H1 (cell line): Measurements from ENCODE around the gene ADCY7. TPM values are rescaled to one million over a fixed set of nuclear protein-coding genes. Genes with fewer than 3 reads are reported as not detected.
"Not testable (repeated sequence)": the region's sequence is repeated elsewhere in the genome, so short reads cannot be mapped to it uniquely, and the experiment has no call there.

Experiments used
- CTCF ChIA-PET: fragments of 300-600 bp; sonication (Branson Sonifier 250); formaldehyde crosslinking; loops from one replicate; lab custom pipeline; 2021; ENCODE audit not compliant: partially characterized antibody; lab: Charles Lee
- POLR2A ChIA-PET: fragments of 300-600 bp; sonication (Branson Sonifier 250); formaldehyde crosslinking; loops from one replicate; lab custom pipeline; 2021; ENCODE audit warnings: inconsistent platforms; ENCODE audit not compliant: partially characterized antibody; lab: Charles Lee
- DNase-seq, 2 experiments: peaks; one replicate each; pipeline versions ENCODE4 v3.0.0 to v3.0.0-alpha.2; 2010 to 2022; ENCODE audit warnings: low spot score in 2 of 2, low read depth in 1 of 2, mixed read lengths in 1 of 2
- FAIRE-seq: peaks from 2 replicates; lab custom pipeline; 2011; peaks lifted over from hg19 to GRCh38; lab: Jason Lieb, UNC
- H2AFZ ChIP-seq: 2 replicates; pipeline ENCODE4 v1.8.1; 2012; ENCODE audit warnings: low read length, inconsistent platforms
- H2AK5ac ChIP-seq: 2 replicates; pipeline ENCODE4 v1.6.1; 2013; ENCODE audit warnings: low read depth, low read length
- H2BK120ac ChIP-seq: replicated peaks from 2 replicates; pipeline ENCODE3; 2013; ENCODE audit warnings: low read depth, low read length, inconsistent platforms
- H2BK12ac ChIP-seq: 2 replicates; pipeline ENCODE4 v1.6.1; 2013; ENCODE audit warnings: low read depth, low read length
- H2BK15ac ChIP-seq: 2 replicates; pipeline ENCODE4 v1.6.1; 2013; ENCODE audit warnings: low read length
- H2BK20ac ChIP-seq: 2 replicates; pipeline ENCODE4 v1.6.1; 2013; ENCODE audit warnings: low read length
- H2BK5ac ChIP-seq: 2 replicates; pipeline ENCODE4 v1.6.1; 2013; ENCODE audit warnings: low read depth, low read length
- H3K14ac ChIP-seq: 2 replicates; pipeline ENCODE4 v1.6.1; 2013; ENCODE audit warnings: inconsistent platforms; ENCODE audit not compliant: insufficient read length
- H3K18ac ChIP-seq: 2 replicates; pipeline ENCODE4 v1.6.1; 2013; ENCODE audit warnings: low read length; ENCODE audit errors: extremely low read depth
- H3K23ac ChIP-seq: 2 replicates; pipeline ENCODE4 v1.6.1; 2013; ENCODE audit warnings: inconsistent platforms; ENCODE audit not compliant: insufficient read length
- H3K23me2 ChIP-seq: 2 replicates; pipeline ENCODE4 v1.6.1; 2013; ENCODE audit warnings: low read depth, low read length
- H3K27ac ChIP-seq: 2 replicates; pipeline ENCODE4 v1.6.1; 2011; ENCODE audit warnings: low read depth, low read length, inconsistent platforms
- H3K27me3 ChIP-seq, 4 experiments: replicated peaks in 1 of 4; 1 replicate in 1 of 4; 2 replicates in 3 of 4; pipeline versions ENCODE4 v1.6.1 to v1.8.1; 2011 to 2013; ENCODE audit warnings: low read length in 3 of 4, mild to moderate bottlenecking in 3 of 4, inconsistent platforms in 2 of 4, mixed read lengths in 2 of 4, moderate library complexity in 1 of 4; ENCODE audit not compliant: control insufficient read depth in 3 of 4, insufficient read depth in 3 of 4; ENCODE audit errors: extremely low read depth in 1 of 4
- H3K36me3 ChIP-seq, 4 experiments: 2 replicates each; pipeline versions ENCODE4 v1.6.1 to v1.8.1; 2011 to 2013; ENCODE audit warnings: mild to moderate bottlenecking in 4 of 4, low read length in 3 of 4, moderate library complexity in 2 of 4, control low read depth in 1 of 4, inconsistent platforms in 1 of 4; ENCODE audit not compliant: insufficient read depth in 4 of 4, control insufficient read depth in 2 of 4
- H3K4ac ChIP-seq: replicated peaks from 2 replicates; pipeline ENCODE3; 2013; ENCODE audit warnings: low read length, low read depth, mixed read lengths, inconsistent platforms; ENCODE audit not compliant: insufficient read length
- H3K4me1 ChIP-seq, 4 experiments: replicated peaks in 1 of 4; 1 replicate in 1 of 4; 2 replicates in 3 of 4; pipeline versions ENCODE4 v1.6.1 to v1.8.1; 2011 to 2013; ENCODE audit warnings: low read length in 3 of 4, inconsistent platforms in 2 of 4, mixed read lengths in 1 of 4; ENCODE audit not compliant: insufficient read depth in 4 of 4, control insufficient read depth in 3 of 4
- H3K4me2 ChIP-seq, 2 experiments: 2 replicates each; pipeline versions ENCODE4 v1.6.1 to v1.8.1; 2011 to 2013; ENCODE audit warnings: low read depth in 2 of 2, low read length in 2 of 2, control low read depth in 1 of 2, inconsistent platforms in 1 of 2, mild to moderate bottlenecking in 1 of 2; ENCODE audit not compliant: insufficient read depth in 1 of 2
- H3K4me3 ChIP-seq, 4 experiments: fragments of 200-600, 300-600 bp in 1 of 4; sonication (generic), shearing (Covaris generic), sonication (Bioruptor Twin) in 1 of 4; 2 replicates each; pipeline versions ENCODE4 v1.5.1 to v1.8.1; 2011 to 2016; ENCODE audit warnings: low read length in 4 of 4, low read depth in 3 of 4, control low read depth in 2 of 4, inconsistent platforms in 2 of 4, mild to moderate bottlenecking in 2 of 4, mixed read lengths in 1 of 4, moderate library complexity in 1 of 4; ENCODE audit not compliant: insufficient read depth in 2 of 4; ENCODE audit errors: extremely low read depth in 1 of 4
- H3K56ac ChIP-seq: replicated peaks from 2 replicates; pipeline ENCODE3; 2013; ENCODE audit warnings: low read depth, mild to moderate bottlenecking, mixed read lengths, low read length, inconsistent platforms; ENCODE audit not compliant: insufficient read length
- H3K79me1 ChIP-seq: 2 replicates; pipeline ENCODE4 v1.6.1; 2013; ENCODE audit warnings: low read depth, low read length, control low read depth
- H3K79me2 ChIP-seq, 2 experiments: 2 replicates each; pipeline versions ENCODE4 v1.6.1 to v1.8.1; 2012 to 2013; ENCODE audit warnings: low read length in 2 of 2, mild to moderate bottlenecking in 2 of 2, inconsistent platforms in 1 of 2; ENCODE audit not compliant: insufficient read depth in 2 of 2, control insufficient read depth in 1 of 2
- H3K9ac ChIP-seq, 4 experiments: replicated peaks in 1 of 4; 1 replicate in 1 of 4; 2 replicates in 3 of 4; pipeline versions ENCODE4 v1.6.1 to v1.8.1; 2011 to 2013; ENCODE audit warnings: low read depth in 3 of 4, low read length in 3 of 4, control low read depth in 2 of 4, mild to moderate bottlenecking in 2 of 4, moderate library complexity in 2 of 4, inconsistent platforms in 1 of 4; ENCODE audit errors: extremely low read depth in 1 of 4
- H3K9me3 ChIP-seq, 2 experiments: 2 replicates each; pipeline versions ENCODE4 v1.6.1 to v1.8.1; 2012 to 2013; ENCODE audit warnings: mild to moderate bottlenecking in 2 of 2, moderate library complexity in 2 of 2, control low read depth in 1 of 2, inconsistent platforms in 1 of 2, low read depth in 1 of 2, low read length in 1 of 2, mixed read lengths in 1 of 2; ENCODE audit not compliant: insufficient read depth in 2 of 2
- H4K20me1 ChIP-seq, 2 experiments: replicated peaks in 1 of 2; 2 replicates each; pipeline versions ENCODE3 to v1.8.1; 2011 to 2013; ENCODE audit warnings: inconsistent platforms in 2 of 2, low read length in 2 of 2, mild to moderate bottlenecking in 1 of 2; ENCODE audit not compliant: insufficient read depth in 2 of 2, control insufficient read depth in 1 of 2
- H4K5ac ChIP-seq: 2 replicates; pipeline ENCODE4 v1.6.1; 2013; ENCODE audit warnings: low read length, low read depth, mixed read lengths, inconsistent platforms; ENCODE audit not compliant: insufficient read length
- H4K8ac ChIP-seq: 2 replicates; pipeline ENCODE4 v1.8.0; 2013; ENCODE audit warnings: mild to moderate bottlenecking, moderate library complexity, low read length, inconsistent platforms; ENCODE audit not compliant: insufficient read depth; ENCODE audit errors: extremely low read depth
- H4K91ac ChIP-seq: replicated peaks from 2 replicates; pipeline ENCODE3; 2013; ENCODE audit warnings: low read length, mixed read lengths, inconsistent platforms; ENCODE audit not compliant: insufficient read length
- JUN ChIP-seq: IDR thresholded peaks from 2 replicates; pipeline ENCODE4 v1.6.1; 2011; ENCODE audit warnings: low read depth, mild to moderate bottlenecking, improper control_type of control experiment, low read length
- RFX5 ChIP-seq: IDR thresholded peaks from 2 replicates; pipeline ENCODE4 v1.6.1; 2011; ENCODE audit warnings: low read depth, low read length, improper control_type of control experiment, borderline replicate concordance
- WGBS, 2 experiments: shearing (Covaris generic) in 1 of 2; methylation state at CpG; one replicate each; pipeline versions ENCODE4 v1.1.6 to v1.1.7; 2013 to 2015; ENCODE audit warnings: low lambda C conversion rate in 2 of 2, mixed read lengths in 2 of 2, inconsistent platforms in 1 of 2, low coverage in 1 of 2, missing lambda C conversion rate in 1 of 2; ENCODE audit not compliant: insufficient replicate concordance in 2 of 2, insufficient coverage in 1 of 2, insufficient read length in 1 of 2; ENCODE audit errors: extremely low coverage in 1 of 2, missing lambda C conversion rate in 1 of 2; 5-methylcytosine and 5-hydroxymethylcytosine counted together
- polyA plus RNA-seq, 7 experiments: library from polyadenylated mRNA; depleted of rRNA in 3 of 7; stranded (reverse) in 5 of 7; unstranded in 2 of 7; fragments of >200 nt in 5 of 7; fragments of 200-250 nt in 2 of 7; gene quantifications; 1 replicate in 5 of 7; 2 replicates in 1 of 7; 4 replicates in 1 of 7; pipeline versions ENCODE4 v1.2.1 to v1.2.3, GENCODE V29; 2011 to 2013; ENCODE audit warnings: missing spikeins in 2 of 7, mixed read lengths in 2 of 7
- total RNA-seq: library from RNA; stranded (reverse); fragmentation: NEBNext Ultra II Directional; extraction: Animal tissue kit (Norgen Biotek cat#: 25700); gene quantifications from 2 replicates; pipeline ENCODE4 v1.2.1, GENCODE V29; 2021

ADCY7 gene
- total and polyA plus RNA-seq, 2 of the 8 experiments (the other 6 are each of a cell fraction or from before 2014, with no cell fraction given): 2.4 to 5.1 TPM

DNA sequence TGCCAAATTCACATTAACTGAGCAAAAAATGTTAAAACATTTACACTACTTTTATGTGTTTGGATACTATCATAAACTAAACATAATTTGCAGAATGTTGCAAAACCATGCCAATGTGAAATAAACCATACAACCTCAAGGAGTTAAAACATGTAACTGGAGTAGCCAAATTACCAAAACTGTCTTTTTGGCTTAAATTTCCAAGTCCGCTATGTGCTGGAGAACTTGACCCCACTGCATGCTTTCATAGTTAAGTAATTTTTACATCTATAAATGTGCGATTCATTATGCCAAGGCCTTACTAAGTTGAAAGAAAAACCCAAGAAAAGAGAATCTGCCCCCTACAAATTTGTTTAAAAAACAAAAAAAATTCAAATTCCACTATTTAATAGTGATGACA, 74.2 kb downstream of the ADCY7 start (continued):
- TF ChIP-seq RFX5: no peak
- no peak for TF ChIP-seq JUN
- TF ChIP-seq, all 59 proteins: peak for 0

- H3K18ac ChIP-seq, H3K9me3 ChIP-seq, H3K9ac ChIP-seq, H2BK120ac ChIP-seq, H2BK5ac ChIP-seq, POLR2A ChIA-PET, H2BK20ac ChIP-seq, H3K27ac ChIP-seq, H4K91ac ChIP-seq, H3K4ac ChIP-seq, H3K23me2 ChIP-seq, H4K20me1 ChIP-seq, H3K79me1 ChIP-seq, H4K8ac ChIP-seq, H2AFZ ChIP-seq, H3K4me3 ChIP-seq, H3K4me1 ChIP-seq, H3K27me3 ChIP-seq, H4K5ac ChIP-seq, H3K23ac ChIP-seq, H2BK12ac ChIP-seq, H3K14ac ChIP-seq, H3K79me2 ChIP-seq, H2AK5ac ChIP-seq, H3K56ac ChIP-seq, H2BK15ac ChIP-seq, FAIRE-seq: not testable (repeated sequence)
- Histone ChIP-seq H3K4me2 (peak overlapping the region in 1 of 2 experiments; percentile 21; a peak in 3 of 4 replicates), H3K36me3 (peaks cover 3 to 35% (median 18%) of the 10 kb centered on the region in 4 experiments)
- WGBS, 2 experiments: 81% methylated on average over 8 of the region's 8 CpGs; no CpG with 5 or more reads in 1 of the 2 experiments
- peak in 1 of 2 experiments; percentile 53 for DNase-seq
- CTCF ChIA-PET: interaction anchor here (1.1 to 4.0 kb wide), 5 partner anchors 12 to 131 kb away, joined by 4 to 19 read pairs (median 5); no protein-coding TSS in a partner anchor
These were observed 77.2 kb downstream of the ADCY7 start for GRCh38 chr16:50343566-50343965.
